Hepatocyte (in vitro differentiated cells): ENCODE results near the gene MAB21L4. TPM values are rescaled to one million over a fixed set of nuclear protein-coding genes. Genes with fewer than 3 reads are reported as not detected.
A peak's percentile ranks its signal among the peaks of the same experiment; 100 is the strongest.

ENCODE experiments used
- DNase-seq: peaks from one replicate; pipeline ENCODE4 v3.0.0-alpha.2; 2016; ENCODE audit warnings: low spot score
- H2AFZ ChIP-seq: fragments of 200-600 bp; sonication (generic); 2 replicates; pipeline ENCODE4 v1.6.0; 2016; ENCODE audit warnings: antibody characterized with exemption, mild to moderate bottlenecking
- H3K27ac ChIP-seq: fragments of 200-600 bp; sonication (generic); 2 replicates; pipeline ENCODE4 v1.5.1; 2016; ENCODE audit warnings: mild to moderate bottlenecking
- H3K27me3 ChIP-seq: fragments of 200-600 bp; sonication (generic); 2 replicates; pipeline ENCODE4 v1.6.1; 2016
- H3K36me3 ChIP-seq: fragments of 200-600 bp; sonication (generic); replicated peaks from 2 replicates; pipeline ENCODE4 v1.5.1; 2016; ENCODE audit warnings: low read depth; ENCODE audit not compliant: insufficient read depth
- H3K4me1 ChIP-seq: fragments of 200-600 bp; sonication (generic); 2 replicates; pipeline ENCODE4 v1.5.1; 2016; ENCODE audit warnings: mild to moderate bottlenecking, moderate library complexity; ENCODE audit not compliant: insufficient read depth
- H3K4me2 ChIP-seq: fragments of 200-600 bp; sonication (generic); 2 replicates; pipeline ENCODE4 v1.6.0; 2016
- H3K4me3 ChIP-seq: fragments of 200-600 bp; sonication (generic); 2 replicates; pipeline ENCODE4 v1.5.1; 2016; ENCODE audit warnings: mild to moderate bottlenecking
- H3K79me2 ChIP-seq: fragments of 200-600 bp; sonication (generic); 2 replicates; pipeline ENCODE4 v1.6.0; 2017; ENCODE audit warnings: mild to moderate bottlenecking
- H3K9me2 ChIP-seq: fragments of 200-600 bp; sonication (generic); replicated peaks from 2 replicates; pipeline ENCODE4 v1.6.0; 2017; ENCODE audit warnings: mild to moderate bottlenecking; ENCODE audit not compliant: insufficient read depth
- H3K9me3 ChIP-seq: fragments of 200-600 bp; sonication (generic); 2 replicates; pipeline ENCODE4 v1.5.1; 2016; ENCODE audit warnings: low read depth, mild to moderate bottlenecking
- H4K20me1 ChIP-seq: fragments of 200-600 bp; sonication (generic); 2 replicates; pipeline ENCODE4 v1.6.0; 2016; ENCODE audit warnings: mild to moderate bottlenecking; ENCODE audit not compliant: insufficient read depth, poor library complexity, severe bottlenecking
- CTCF ChIP-seq: fragments of 200-600 bp; sonication (generic); IDR thresholded peaks from 2 replicates; pipeline ENCODE4 v1.5.1; 2016; ENCODE audit warnings: antibody characterized with exemption, mild to moderate bottlenecking; ENCODE audit not compliant: poor library complexity
- EZH2 ChIP-seq: fragments of 200-600 bp; sonication (generic); IDR thresholded peaks from 2 replicates; pipeline ENCODE4 v1.6.1; 2016; ENCODE audit warnings: antibody characterized with exemption, mild to moderate bottlenecking, borderline replicate concordance
- EZH2phosphoT487 ChIP-seq: fragments of 200-600 bp; sonication (generic); IDR thresholded peaks from one replicate; pipeline ENCODE4 v1.6.1; 2018; ENCODE audit warnings: antibody characterized with exemption, mild to moderate bottlenecking, low read depth, moderate library complexity; ENCODE audit not compliant: unreplicated experiment, severe bottlenecking
- WGBS: methylation state at CpG from one replicate; pipeline ENCODE4 v1.1.6; 2016; ENCODE audit warnings: low lambda C conversion rate; ENCODE audit errors: missing lambda C conversion rate; 5-methylcytosine and 5-hydroxymethylcytosine counted together
- polyA plus RNA-seq: library from polyadenylated mRNA; unstranded; fragments of >200 nt; fragmentation: Nextera tagmentation; extraction: Ambion mirVana; gene quantifications from 2 replicates; pipeline ENCODE4 v1.2.1, GENCODE V29; 2016
- total RNA-seq: library from RNA; depleted of rRNA; stranded (reverse); fragments of >200 nt; gene quantifications from 2 replicates; pipeline ENCODE4 v1.2.3, GENCODE V29; 2014

Gene MAB21L4
- total and polyA plus RNA-seq, 2 experiments from 2014 or later, result 11.5 to 34.5 TPM

- no peaks in the 10 kb centered on the region for H4K20me1 ChIP-seq
- TF ChIP-seq CTCF, result no peak
- no peak for TF ChIP-seq EZH2phosphoT487
- no peak for TF ChIP-seq EZH2
- H3K4me1 ChIP-seq, result peaks cover 15% of the 10 kb centered on the region
- no peaks in the 10 kb centered on the region for H3K27me3 ChIP-seq
- no peaks in the 10 kb centered on the region for H3K9me2 ChIP-seq
- WGBS, result 96% methylated on average over 22 of the region's 22 CpGs
- H3K36me3 ChIP-seq, result no peaks in the 10 kb centered on the region
- DNase-seq, result no peak
- H3K4me3 ChIP-seq, result no peak overlapping the region
- peak overlapping the region; percentile 90 for H3K27ac ChIP-seq
- H3K9me3 ChIP-seq, result no peaks in the 10 kb centered on the region
- no peaks in the 10 kb centered on the region for H3K79me2 ChIP-seq
- no peak overlapping the region for H3K4me2 ChIP-seq
- no peak overlapping the region for H2AFZ ChIP-seq
Measured at GRCh38 chr2:240875228-240876034, 20.5 kb downstream of the MAB21L4 start.

- Histone ChIP-seq H3K4me3 (no peak overlapping the region), H3K4me2 (peak overlapping the region; percentile 46), H3K9me3 (no peaks in the 10 kb centered on the region), H3K9me2 (no peaks in the 10 kb centered on the region), H3K27me3 (no peaks in the 10 kb centered on the region), H2AFZ (no peak overlapping the region), H3K4me1 (peaks cover 15% of the 10 kb centered on the region), H4K20me1 (no peaks in the 10 kb centered on the region), H3K27ac (peak overlapping the region; percentile 90), H3K79me2 (no peaks in the 10 kb centered on the region), H3K36me3 (no peaks in the 10 kb centered on the region)
- no peak for DNase-seq
- no peak for TF ChIP-seq EZH2phosphoT487
- TF ChIP-seq EZH2, result no peak
- TF ChIP-seq CTCF, result no peak
- WGBS, result 86% methylated on average over 12 of the region's 12 CpGs
Measured at GRCh38 chr2:240874715-240875227, 21.2 kb downstream of the MAB21L4 start.

GRCh38 chr2:240873805-240874714 lies 21.9 kb downstream of the MAB21L4 start:
- H3K4me1 ChIP-seq, result peaks cover 15% of the 10 kb centered on the region
- no peaks in the 10 kb centered on the region for H3K36me3 ChIP-seq
- H3K27ac ChIP-seq, result peak overlapping the region; percentile 90
- H4K20me1 ChIP-seq, result no peaks in the 10 kb centered on the region
- no peak overlapping the region for H3K4me3 ChIP-seq
- H3K9me2 ChIP-seq, result no peaks in the 10 kb centered on the region
- DNase-seq, result peak; percentile 92
- H3K27me3 ChIP-seq, result no peaks in the 10 kb centered on the region
- TF ChIP-seq CTCF (no peak), EZH2 (no peak), EZH2phosphoT487 (no peak)
- H3K79me2 ChIP-seq, result no peaks in the 10 kb centered on the region
- WGBS, result 77% methylated on average over 28 of the region's 33 CpGs
- peak overlapping the region; percentile 46 for H3K4me2 ChIP-seq
- no peak overlapping the region for H2AFZ ChIP-seq
- no peaks in the 10 kb centered on the region for H3K9me3 ChIP-seq
